Stimulated activated naive CD4-positive, alpha-beta T cell (primary cell): ENCODE data around the gene SLC6A11.

Experiments
- DNase-seq, 6 experiments: peaks; one replicate each; lab custom pipeline; 2025; lab: John Stamatoyannopoulos, UW

Gene SLC6A11

DNA sequence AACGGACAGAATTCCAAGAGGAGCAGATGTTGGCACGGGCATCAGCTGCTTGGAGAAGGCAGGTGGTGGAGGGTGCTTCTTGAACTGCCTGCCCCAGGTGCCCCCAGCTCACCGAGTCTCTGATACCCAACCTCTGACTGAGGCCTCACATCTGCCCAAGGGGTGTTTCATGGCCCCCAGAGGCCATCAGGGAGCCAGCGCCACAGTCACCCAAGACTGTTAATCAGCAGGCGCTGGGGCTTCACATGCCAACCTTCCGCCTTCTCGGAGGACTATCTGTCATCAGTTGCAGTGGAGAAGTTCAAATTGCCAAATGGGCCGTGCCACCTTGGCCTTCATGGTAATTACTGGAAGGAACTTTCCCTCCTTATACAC lies 114.6 kb downstream of the SLC6A11 start:
- no peak for DNase-seq

DNA sequence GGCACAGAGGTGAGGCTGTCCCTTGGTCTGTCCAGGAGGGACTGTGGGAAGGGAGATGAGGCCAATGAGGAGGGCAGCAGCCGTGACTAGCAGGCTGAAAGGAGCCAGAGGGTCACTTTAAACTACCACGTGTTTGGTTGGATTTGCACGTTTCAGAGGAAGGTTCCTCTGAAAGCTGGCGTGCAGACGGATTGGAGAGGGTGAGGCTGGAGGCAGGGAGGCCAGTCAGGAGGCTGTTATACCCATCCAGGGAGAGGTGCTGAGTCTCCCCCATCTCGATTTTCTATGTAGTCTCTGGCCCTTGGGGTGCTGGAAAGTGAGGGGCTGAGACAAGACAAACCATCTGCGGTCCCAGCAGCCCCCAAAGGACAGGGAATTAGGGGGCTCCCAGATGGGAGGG lies 116.6 kb downstream of the SLC6A11 start:
- no peak for DNase-seq

DNA sequence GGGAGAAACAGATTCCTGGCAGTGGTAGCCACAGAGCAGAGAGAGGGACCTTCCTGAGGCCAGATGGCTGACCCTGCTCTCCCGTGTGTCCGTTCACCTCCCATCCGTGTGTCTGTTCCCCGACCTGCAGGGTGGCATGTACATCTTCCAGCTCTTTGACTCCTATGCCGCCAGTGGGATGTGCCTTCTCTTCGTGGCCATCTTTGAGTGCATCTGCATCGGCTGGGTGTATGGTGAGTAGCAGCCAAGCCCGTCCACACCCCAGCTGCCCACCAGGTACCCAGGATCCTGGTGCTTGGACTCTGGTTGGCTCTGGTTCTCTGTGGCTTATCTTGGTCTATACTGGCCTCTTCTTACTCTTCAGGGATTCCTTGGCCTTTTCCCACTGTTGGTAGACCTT lies 117.0 kb downstream of the SLC6A11 start:
- no peak for DNase-seq

GRCh38 chr3:10933470-10933804 lies 117.4 kb downstream of the SLC6A11 start:
- no peak for DNase-seq

GRCh38 chr3:10933805-10934481 lies 117.9 kb downstream of the SLC6A11 start:
- no peak for DNase-seq

DNA sequence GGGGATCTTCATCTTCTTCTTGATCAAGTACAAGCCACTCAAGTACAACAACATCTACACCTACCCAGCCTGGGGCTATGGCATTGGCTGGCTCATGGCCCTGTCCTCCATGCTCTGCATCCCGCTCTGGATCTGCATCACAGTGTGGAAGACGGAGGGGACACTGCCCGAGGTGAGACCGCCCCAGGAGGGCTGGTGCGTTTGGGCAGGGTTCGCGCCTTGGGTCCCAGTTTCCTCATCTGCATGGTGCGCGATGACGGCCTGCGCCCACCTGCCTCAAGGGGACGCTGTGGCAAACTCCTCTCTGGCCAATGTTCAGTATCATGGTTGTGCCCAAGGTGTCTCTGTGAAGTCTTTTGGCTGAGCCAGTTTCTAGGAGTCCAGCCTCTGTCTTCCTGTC lies 119.0 kb downstream of the SLC6A11 start:
- no peak for DNase-seq

DNA sequence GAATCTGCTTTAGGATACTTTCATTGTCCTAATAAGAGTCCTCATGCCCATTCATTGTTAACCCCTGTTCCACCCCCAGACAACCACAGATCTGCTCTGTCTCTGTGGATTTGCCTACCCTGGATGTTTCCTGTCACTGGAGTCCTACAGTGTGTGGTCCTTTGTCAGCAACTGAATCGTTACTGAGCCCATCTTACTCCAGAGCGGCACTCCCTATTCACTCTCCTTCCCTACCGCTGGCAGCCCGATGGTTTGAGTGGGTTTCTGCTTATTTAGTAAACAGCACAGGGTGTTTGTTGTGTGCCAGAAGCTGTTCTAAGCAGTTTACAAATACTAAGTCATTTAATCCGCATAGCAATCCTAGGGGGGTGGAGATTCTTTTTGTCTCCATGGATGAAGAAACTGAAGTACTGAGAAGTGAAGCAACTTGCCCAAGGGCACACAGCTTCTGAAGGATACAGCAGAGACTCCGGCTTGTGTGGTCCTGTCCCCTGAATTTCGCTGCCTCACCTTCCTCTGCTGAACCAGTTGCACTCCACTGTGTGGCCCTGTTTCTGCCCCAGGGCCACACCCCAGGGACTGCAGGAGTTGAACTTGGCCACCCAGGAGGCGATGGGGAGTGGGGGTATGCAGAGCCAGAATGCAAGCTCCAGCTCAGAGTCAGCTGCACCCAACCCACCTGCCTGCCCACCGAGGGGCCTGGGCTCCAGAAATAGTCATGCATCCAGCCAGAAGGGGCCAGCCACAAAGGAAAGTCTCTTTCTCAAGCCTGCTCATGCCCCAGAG lies 120.0 kb downstream of the SLC6A11 start:
- no peak for DNase-seq

DNA sequence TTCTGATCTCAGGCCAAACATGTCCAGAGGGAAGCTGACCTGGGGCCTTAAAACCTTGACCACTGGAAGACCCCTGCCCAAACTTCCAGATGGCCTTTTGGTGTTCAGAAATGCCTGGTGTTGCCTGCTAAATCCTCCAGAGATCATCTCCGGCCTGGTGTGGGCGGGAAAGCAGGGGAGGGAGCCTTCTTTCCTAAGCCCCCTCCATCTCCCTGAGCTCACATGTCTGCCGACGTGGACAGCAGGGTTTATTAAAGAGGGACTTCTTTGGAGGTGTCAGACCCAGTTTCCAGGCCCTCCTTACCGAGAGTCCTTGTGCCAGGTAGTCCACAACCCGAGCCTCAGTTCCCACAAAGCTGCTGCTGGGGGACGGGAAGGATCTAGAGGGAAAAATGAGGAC lies 120.7 kb downstream of the SLC6A11 start:
- no peak for DNase-seq

DNA sequence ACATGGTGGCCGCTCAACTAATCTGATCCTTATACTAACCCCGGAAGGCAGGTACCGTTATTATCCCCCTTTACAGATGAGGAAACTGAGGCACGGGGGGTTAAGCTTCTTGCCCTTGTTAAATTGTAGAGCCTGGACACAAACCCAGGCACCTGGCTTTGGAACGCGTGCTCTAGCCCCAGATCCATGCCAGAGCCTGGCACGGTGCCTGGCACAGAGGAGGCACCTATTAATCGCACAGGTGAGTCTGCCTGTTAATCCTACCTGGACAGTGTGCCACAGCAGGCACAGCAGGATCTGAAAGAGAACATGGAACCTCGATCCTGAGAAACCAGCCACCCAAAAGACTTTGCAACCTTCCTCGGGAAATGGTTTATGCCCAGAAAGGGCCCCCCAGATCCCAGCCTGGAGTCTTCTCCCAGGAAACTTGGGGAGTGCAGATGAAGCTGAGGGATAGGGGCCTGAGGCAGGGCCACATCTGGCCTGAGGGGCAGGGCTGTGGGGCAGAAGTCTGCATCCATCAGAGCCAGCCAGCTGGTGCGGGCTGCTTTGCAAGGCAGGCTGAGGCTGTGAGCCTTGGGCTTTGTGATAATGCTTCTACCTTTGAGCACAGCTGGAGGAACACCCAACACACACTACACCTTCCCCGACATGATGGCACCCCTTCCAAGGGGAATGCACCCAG lies 121.3 kb downstream of the SLC6A11 start:
- DNase-seq: no peak

DNA sequence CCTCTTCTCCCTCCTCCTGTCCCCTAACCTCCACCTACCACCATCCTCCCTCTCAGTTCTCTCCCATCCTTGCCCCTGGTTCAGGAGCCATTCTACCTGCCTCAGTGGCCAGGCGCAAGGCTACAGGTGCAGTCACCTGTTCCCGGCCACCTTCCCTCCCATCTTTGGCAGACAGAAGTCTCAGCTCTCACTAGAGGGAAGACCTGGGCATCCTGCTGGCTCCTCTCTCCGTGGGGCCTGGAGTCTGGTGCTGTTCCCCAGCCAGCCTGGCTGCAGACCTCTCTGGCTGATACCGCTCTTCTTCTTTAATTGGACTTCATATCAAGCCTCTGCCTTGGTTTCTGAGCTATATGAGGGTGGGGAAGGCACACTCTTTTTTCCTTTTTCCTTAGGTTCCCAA lies 123.5 kb downstream of the SLC6A11 start:
- no peak for DNase-seq

DNA sequence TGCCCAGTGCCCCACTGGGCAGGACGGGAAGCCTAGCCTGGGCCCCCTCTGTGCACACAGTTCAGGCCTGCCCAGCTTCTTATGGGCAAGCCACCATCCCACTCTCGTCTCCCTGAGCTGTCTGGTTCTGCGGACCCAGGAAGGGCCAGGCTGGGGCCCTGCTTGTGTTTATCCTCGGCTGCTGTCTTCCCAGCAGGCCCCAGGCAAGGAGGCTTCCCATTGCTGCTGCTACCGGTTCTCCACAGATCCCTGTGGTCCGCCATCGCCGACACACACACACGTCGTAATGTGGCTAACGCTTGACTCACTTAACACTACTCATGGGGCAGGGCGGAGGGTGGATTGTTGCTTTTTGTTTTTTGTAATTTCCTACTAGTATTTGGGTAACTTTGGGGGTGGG lies 124.1 kb downstream of the SLC6A11 start:
- no peak for DNase-seq

- DNase-seq: no peak
Measured at GRCh38 chr3:10941972-10942371, 125.9 kb downstream of the SLC6A11 start.

DNA sequence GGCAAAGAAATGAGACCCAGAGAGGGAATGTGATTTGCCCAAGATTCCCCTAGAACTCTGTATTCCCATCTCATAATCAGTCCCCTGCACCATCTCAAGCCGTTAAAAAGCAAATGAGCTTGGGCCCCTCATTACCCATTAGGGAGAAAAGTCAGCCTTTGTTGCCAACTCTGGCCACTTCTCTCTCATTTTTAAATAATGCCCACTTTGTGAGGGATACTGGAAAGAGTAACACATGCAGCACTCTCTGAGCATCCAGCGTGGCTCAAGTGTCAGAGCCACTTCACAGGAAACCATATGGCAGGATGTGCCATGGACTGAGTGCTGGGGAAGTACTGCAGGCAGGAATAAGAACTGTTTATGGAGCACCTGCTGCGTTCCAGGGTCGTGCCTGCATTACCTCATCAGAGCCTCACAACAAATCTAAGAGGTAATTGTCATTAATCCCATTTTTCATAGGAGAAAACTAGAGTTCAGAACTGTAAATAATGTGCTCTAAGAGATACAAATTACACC lies 126.7 kb downstream of the SLC6A11 start:
- DNase-seq: no peak

- no peak for DNase-seq
Measured at GRCh38 chr3:10944866-10945265, 128.8 kb downstream of the SLC6A11 start.

DNA sequence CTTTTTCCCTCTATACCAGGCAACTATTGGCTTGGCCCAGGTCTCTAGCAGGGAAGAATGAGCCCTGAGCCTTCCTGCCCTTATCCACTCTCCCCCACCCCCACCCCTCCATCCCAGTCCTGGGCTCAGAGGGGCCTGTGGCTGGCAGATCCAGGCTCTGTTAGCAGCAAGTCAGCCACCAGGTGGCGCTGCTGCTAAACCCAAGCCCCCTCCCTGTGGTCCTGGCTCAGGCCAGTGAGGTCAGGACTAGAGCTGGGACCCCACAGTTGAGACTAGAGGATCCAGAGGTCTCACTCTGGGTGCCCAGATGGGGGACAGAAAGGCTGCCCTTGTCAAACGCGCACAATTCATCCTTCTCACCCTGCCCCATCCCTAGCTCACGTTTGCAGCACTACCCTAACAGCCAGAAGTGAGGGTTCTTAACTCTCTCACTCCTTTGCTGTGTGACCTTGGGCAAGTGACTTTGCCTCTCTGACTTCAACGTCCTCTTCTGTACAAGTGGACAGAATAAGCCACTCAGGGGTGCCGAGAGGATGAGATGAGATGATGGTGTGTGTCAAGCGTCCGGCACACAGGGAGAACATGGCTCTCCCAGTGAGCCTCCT lies 129.8 kb downstream of the SLC6A11 start:
- DNase-seq: peak in 4 of 6 experiments; percentile 7 to 16 (median 8)

DNA sequence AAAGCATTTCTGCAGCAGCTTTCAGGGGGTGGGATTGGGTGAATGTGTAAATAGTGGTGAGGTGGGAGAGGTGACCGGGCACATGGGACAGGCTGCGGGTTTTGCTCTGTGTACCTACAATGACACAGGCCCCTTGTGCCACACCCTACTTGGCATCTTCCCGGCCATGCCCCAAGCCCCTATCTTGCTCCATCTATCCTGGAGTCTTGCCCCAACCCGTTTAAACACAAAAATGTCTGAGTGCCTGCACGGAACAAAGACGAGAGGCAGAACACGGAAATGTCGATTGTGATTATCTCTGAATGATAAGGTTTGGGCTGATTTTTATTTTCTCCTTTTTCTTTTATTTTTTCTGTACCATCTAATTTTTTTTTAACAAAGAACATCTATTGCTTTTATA lies 130.5 kb downstream of the SLC6A11 start:
- no peak for DNase-seq

GRCh38 chr3:10948326-10948725 lies 132.3 kb downstream of the SLC6A11 start:
- DNase-seq: no peak

GRCh38 chr3:10949197-10949596 lies 133.2 kb downstream of the SLC6A11 start:
- DNase-seq: no peak

DNA sequence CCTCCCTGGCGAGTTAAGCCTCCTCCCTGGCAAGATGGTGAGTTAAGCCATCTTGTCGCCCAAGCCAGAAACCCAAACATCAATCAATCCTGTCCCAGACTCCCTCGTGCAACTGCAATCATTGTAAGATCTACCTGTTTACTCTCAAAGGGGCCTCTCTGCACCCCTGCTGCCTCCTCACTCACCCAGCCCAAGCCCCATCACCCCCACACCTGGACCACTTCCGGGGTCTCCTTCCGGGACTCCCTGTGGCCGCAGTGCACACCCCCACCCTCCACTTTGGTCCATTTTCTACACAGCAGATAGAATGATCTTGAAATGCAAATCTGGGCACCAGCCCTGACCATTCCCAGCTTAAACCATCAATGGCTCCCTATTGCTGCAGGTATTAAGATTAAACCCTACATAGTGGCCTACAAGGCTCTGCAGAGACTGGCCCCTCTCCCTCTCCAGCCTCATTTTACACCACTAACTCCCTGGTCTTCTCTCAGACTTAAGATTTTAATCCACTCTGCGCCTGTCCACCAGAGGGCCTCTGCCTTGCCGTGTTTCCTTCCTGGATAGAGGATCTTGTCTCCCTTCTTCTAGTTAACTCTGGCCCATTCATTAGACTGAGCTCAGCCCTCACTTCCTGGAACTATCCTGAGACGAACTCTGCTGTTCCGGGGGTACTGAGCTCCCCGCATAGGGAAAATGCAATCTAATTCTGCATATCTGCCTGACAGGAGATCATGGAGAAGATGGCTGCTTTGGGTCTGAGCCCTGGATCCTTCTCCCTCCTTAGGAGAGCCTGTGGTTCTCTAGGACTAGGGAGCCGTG lies 134.7 kb downstream of the SLC6A11 start:
- DNase-seq: no peak

GRCh38 chr3:10951295-10951926 lies 135.4 kb downstream of the SLC6A11 start:
- no peak for DNase-seq

- no peak for DNase-seq
Measured at GRCh38 chr3:10952525-10952924, 136.5 kb downstream of the SLC6A11 start.
